GOT3 (cell line): ENCODE measurements around the gene CYB561D1.

ENCODE experiments used
- DNase-seq: peaks from one replicate; lab custom pipeline; 2025; ENCODE audit warnings: mixed read lengths; lab: John Stamatoyannopoulos, UW

CYB561D1 gene

DNA sequence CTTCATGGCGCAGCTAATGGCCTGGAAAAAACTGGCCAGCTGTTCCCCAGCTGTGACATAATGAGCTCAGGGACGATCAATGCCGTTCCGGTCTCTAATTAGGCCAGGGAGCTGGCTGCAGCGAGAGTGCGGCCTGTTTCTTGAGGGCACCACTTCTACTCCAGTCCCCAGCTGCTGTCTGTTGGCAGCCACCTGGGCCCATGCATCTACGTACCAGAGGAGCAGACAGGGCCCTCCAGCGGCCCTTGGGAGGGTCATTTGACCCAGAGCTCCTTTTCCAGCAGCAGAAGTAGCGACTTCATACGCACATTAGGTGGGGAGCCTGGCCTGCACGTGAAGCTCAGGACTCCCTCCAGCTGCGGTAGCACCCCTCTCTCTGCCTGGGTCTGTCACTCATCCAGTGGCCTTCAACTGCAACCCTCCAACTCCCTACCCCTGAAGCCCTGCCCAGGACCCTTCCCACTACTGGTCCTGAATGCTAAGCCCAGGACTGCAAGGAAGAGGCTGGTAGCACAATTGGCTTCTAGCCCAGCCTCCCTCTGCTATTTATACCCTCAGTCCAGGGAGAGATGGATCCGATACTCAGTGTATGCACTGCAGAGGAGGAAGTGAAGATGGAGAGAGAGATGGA is 36.7 kb downstream of the CYB561D1 start:
- DNase-seq, result no peak

GRCh38 chr1:109531380-109531779 is 37.5 kb downstream of the CYB561D1 start:
- DNase-seq, result no peak

DNA sequence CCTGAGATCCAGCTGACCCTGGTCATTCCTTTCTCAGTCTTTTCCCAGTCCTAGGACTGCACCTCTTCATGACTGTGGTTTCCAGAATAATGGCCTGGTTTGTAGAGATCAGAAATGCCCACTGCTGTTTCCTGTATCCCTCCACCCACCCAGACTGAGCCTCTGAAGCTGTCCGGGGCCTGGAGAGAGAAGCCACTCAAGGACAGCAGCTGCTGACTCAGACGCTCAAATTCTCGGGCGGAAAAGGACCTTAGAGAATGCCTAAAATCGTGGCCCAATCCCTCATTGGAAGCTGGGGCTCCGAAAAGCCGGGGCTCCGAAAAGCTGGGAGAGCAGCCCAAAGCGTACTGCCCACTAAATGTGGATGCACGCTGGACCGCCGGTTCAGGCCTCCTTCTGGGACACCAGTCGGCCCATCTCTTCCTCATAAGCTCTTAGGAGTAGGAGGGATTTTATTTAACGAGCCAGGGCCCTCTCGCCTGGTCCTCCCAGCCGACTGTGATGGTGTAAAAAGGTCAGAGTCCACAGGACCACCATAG is 38.0 kb downstream of the CYB561D1 start:
- no peak for DNase-seq

DNA sequence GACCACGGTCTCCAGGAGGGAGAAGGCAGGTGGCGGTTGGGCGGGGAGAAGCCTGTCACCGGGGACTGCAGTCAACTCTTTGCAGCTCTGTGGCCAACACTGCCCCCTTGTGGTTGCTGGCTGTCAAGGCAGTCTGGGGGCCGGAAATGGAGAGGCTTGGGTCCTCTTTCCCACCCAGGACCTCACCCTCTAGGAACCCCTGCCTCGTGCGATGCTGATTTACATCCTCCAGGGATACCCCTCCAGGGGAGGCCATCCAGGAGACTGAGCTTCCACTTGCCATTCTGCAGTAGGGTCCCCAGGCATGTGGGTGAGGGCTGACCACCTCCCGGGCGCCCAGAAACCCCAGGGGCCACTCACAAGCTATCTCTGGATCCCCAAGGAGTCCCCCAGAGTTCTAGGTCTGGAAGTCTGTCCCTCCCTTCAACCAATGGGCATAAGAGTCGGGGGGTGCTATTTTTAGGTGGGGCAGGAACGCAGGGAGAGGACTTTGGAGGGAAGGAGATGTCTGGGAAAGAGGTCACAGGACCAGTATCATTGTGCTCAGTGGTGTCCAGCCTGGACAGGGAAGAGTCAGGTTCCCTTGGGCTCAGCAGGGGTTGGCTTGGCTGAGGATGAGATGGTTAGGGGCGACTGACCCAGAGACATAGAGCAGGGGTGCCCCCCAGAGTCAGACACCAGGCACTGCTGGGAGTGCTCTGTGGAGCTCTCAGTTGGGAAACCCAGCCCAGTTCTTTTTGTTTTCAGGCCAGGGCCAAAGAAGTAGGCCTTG is 38.7 kb downstream of the CYB561D1 start:
- peak; percentile 29 for DNase-seq

DNA sequence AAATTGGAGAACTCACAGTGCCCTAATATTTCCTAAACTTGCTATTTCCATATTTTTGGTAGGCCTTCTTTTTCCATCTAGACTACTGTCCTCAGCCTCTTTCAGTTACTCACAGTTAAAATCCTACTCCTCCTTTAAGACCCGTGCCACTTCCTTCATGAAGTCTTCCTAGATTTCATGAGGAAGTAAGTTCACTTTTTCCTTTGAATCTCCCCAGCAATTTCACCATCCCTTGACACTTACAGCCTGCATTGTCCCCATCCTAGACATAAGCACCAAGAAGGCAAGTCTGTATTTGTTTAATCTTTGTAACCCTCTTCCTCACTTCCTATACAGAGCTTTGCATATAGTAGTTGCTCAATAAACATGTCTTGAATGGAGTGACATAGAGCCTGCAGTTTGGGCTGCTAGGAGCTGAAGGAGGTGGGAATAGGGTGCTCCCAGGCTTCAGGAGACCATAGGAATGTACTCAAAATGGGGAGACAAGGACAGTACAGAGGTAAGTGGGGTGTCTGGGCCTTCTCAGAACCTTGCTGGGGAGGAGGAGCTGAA is 40.5 kb downstream of the CYB561D1 start:
- DNase-seq, result no peak

DNA sequence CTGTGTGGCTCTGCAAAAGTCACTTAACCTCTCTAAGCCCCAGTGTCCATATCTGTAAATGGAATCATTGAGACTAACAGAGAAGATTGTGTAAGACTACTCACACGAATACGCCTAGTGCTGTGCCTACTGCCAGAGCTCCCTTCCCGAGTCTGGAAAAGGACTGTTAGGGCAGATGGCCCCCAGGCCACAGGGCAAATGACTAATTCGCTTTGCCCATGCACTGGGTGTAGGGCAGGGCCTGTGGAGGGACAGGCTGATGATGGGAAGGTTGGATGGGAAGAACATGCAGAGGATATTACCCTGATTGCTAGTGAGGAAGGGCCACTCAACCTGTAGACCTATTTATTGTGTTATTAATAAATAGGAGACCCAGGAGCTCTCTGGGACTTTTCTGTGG is 41.6 kb downstream of the CYB561D1 start:
- DNase-seq, result no peak

- DNase-seq, result no peak
These were observed 42.1 kb downstream of the CYB561D1 start for GRCh38 chr1:109535971-109536491.

- no peak for DNase-seq
These were observed 43.7 kb downstream of the CYB561D1 start for GRCh38 chr1:109537450-109538178.

GRCh38 chr1:109538827-109539555 is 45.1 kb downstream of the CYB561D1 start:
- no peak for DNase-seq

- no peak for DNase-seq
These were observed 45.8 kb downstream of the CYB561D1 start, which contains the start of gene GPR61 for GRCh38 chr1:109539676-109540075. Gene GPR61 (plus strand): TSS chr1:109539872. CDS start chr1:109543023, 3,151 bp downstream.

- DNase-seq, result no peak
These were observed 47.2 kb downstream of the CYB561D1 start for GRCh38 chr1:109541102-109541501.

GRCh38 chr1:109542657-109543056 is 48.8 kb downstream of the CYB561D1 start:
- no peak for DNase-seq

DNA sequence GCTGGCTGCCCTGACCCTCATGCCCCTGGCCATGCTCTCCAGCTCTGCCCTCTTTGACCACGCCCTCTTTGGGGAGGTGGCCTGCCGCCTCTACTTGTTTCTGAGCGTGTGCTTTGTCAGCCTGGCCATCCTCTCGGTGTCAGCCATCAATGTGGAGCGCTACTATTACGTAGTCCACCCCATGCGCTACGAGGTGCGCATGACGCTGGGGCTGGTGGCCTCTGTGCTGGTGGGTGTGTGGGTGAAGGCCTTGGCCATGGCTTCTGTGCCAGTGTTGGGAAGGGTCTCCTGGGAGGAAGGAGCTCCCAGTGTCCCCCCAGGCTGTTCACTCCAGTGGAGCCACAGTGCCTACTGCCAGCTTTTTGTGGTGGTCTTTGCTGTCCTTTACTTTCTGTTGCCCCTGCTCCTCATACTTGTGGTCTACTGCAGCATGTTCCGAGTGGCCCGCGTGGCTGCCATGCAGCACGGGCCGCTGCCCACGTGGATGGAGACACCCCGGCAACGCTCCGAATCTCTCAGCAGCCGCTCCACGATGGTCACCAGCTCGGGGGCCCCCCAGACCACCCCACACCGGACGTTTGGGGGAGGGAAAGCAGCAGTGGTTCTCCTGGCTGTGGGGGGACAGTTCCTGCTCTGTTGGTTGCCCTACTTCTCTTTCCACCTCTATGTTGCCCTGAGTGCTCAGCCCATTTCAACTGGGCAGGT is 49.5 kb downstream of the CYB561D1 start:
- DNase-seq, result no peak

- no peak for DNase-seq
These were observed 50.3 kb downstream of the CYB561D1 start for GRCh38 chr1:109543988-109544735.

- peak; percentile 9 for DNase-seq
These were observed 52.6 kb downstream of the CYB561D1 start for GRCh38 chr1:109546311-109547109.

GRCh38 chr1:109547463-109548320 is 53.8 kb downstream of the CYB561D1 start:
- DNase-seq, result no peak

GRCh38 chr1:109548321-109549267 is 54.7 kb downstream of the CYB561D1 start, which contains the start of gene GNAI3:
Gene GNAI3 (plus strand): TSS chr1:109548615. CDS start chr1:109548721, 106 bp downstream.
- DNase-seq, result peak; percentile 53
